ENCODE data around the gene STX16.
A peak's percentile ranks its signal among the peaks of the same experiment; 100 is the strongest.

Gene STX16

DNA sequence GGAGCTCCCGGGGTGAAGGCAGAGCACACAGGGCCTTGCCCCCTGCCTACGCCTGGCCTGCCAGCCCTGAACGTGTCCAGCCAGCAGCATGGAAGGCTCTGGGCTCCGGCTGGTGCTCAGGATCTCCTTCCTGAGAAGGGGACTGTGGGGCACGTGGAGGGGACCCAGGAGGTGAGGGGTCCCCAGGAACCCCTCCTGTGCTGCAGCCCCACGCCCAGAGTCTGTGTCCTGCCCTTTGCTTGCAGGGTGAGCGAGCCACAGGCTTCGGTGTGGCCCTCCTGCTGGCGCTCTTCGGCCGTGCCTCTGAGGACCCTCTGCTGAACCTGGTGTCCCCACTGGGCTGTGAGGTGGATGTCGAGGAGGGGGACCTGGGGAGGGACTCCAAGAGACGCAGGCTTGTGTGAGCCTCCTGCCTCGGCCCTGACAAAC lies 63.9 kb downstream of the STX16 start:
- no peak for DNase-seq
- no peak overlapping the region for H3K4me3 Mint-ChIP-seq
- H3K27me3 Mint-ChIP-seq: no peaks in the 10 kb centered on the region
- H3K9me3 Mint-ChIP-seq: no peaks in the 10 kb centered on the region
- H3K27ac Mint-ChIP-seq: no peak overlapping the region
- no peaks in the 10 kb centered on the region for H3K4me1 Mint-ChIP-seq (ENCODE audit: low read depth)
- H3K36me3 Mint-ChIP-seq (ENCODE audit: low read depth): peaks cover 7% of the 10 kb centered on the region

GRCh38 chr20:58715391-58715800 lies 64.3 kb downstream of the STX16 start:
- no peak overlapping the region for H3K4me3 Mint-ChIP-seq
- peak; percentile 24 for DNase-seq
- H3K4me1 Mint-ChIP-seq (ENCODE audit: low read depth): no peaks in the 10 kb centered on the region
- H3K27ac Mint-ChIP-seq: no peak overlapping the region
- H3K27me3 Mint-ChIP-seq: peaks cover under 1% of the 10 kb centered on the region
- H3K9me3 Mint-ChIP-seq: no peaks in the 10 kb centered on the region
- peaks cover 7% of the 10 kb centered on the region for H3K36me3 Mint-ChIP-seq (ENCODE audit: low read depth)

- Mint-ChIP-seq H3K27me3 (peaks cover 6% of the 10 kb centered on the region), H3K36me3 (ENCODE audit: low read depth) (peaks cover 7% of the 10 kb centered on the region), H3K9me3 (no peaks in the 10 kb centered on the region), H3K27ac (no peak overlapping the region), H3K4me1 (ENCODE audit: low read depth) (no peaks in the 10 kb centered on the region), H3K4me3 (no peak overlapping the region)
- peak; percentile 21 for DNase-seq
Measured at GRCh38 chr20:58715801-58716475, 64.9 kb downstream of the STX16 start.

DNA sequence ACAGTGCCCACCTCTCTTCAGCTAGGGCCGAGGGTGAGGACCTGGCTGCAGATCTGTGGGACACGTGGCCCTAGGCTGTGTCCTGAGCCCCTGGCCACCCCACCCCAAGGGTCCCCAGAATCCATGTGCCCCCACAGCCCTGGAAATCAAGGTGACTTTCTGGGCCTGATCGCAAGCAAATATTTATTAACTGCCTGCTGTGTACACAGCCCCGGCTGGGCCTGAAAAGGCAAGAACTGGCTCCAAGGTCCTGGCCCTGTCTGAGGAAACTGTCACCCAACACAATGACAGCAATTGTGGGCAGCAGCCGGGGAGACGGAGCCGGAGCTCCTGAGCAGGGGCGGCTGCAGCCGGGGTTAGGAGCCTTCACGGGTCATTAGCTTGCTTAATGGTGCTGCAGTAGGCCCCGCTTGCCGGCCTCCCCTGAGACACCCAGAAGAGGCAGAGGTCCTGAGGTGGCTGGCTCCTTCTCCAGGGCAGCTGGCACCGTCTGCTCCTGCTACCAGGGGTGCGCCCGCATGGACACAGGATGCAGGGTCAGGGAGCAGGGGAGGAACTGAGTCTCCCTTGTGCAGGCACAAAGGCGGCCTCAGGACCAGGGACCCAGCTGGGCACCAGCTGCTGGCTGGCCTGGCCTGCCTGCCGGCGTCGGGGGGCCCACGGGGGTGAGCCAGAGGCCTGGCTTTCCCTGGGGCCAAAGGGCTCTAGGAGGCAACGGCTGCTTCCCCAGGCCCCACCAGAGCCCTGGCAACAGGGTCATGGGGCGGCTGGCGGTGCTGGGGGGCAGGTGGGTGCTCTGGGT lies 65.6 kb downstream of the STX16 start:
- no peak overlapping the region for H3K4me3 Mint-ChIP-seq
- no peaks in the 10 kb centered on the region for H3K9me3 Mint-ChIP-seq
- peaks cover 7% of the 10 kb centered on the region for H3K36me3 Mint-ChIP-seq (ENCODE audit: low read depth)
- H3K4me1 Mint-ChIP-seq (ENCODE audit: low read depth): no peaks in the 10 kb centered on the region
- DNase-seq: peak; percentile 24
- H3K27me3 Mint-ChIP-seq: peaks cover 12% of the 10 kb centered on the region
- H3K27ac Mint-ChIP-seq: no peak overlapping the region

- DNase-seq: peak; percentile 26
- Mint-ChIP-seq H3K9me3 (no peaks in the 10 kb centered on the region), H3K27ac (no peak overlapping the region), H3K4me1 (ENCODE audit: low read depth) (no peaks in the 10 kb centered on the region), H3K4me3 (no peak overlapping the region), H3K27me3 (peaks cover 20% of the 10 kb centered on the region), H3K36me3 (ENCODE audit: low read depth) (peaks cover 7% of the 10 kb centered on the region)
Measured at GRCh38 chr20:58717278-58718091, 66.4 kb downstream of the STX16 start.

DNA sequence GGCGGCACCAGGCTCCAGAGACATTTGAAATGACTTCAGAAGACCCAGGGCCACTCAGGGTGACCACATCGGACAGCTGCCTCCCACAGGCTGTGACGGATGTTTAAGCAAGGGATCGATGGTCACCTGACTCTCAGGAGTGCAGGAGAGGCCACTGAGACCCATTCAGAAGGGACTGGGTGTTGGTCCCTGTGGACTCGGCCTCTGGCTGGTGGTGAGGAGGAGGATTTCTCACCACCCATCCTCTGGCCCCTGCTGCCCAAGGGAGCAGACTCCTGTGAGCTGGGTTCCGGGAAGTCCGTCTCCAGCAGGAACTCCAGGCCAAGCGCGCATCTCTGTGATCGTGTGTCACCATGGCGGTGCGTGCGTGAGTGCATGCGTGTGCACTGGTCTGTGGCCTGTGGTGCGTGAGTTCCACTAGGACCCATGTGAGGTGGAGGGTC lies 67.1 kb downstream of the STX16 start:
- Mint-ChIP-seq H3K27ac (no peak overlapping the region), H3K9me3 (no peaks in the 10 kb centered on the region), H3K27me3 (peaks cover 26% of the 10 kb centered on the region), H3K36me3 (ENCODE audit: low read depth) (peaks cover 7% of the 10 kb centered on the region), H3K4me1 (ENCODE audit: low read depth) (no peaks in the 10 kb centered on the region), H3K4me3 (no peak overlapping the region)
- DNase-seq: no peak

DNA sequence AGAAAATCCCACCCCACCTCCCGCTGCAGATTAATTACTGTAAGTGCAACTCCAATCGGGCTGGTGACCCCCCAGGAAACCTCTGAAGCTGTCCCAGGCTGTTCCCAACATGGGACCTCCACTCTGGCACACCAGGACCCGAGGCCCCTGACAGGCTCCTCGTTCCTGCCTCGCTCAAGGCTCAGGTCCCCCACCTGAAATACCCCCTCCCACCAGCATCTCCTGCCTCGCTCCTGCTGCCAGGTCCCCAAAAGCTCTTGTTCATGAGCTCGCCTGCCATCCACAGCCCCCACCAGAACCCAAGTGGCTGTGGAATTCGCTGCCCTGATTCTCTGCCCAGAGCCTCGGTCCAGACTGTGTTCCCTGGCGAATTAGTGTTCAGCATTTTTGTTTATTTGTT lies 67.6 kb downstream of the STX16 start:
- DNase-seq: peak; percentile 14
- H3K27ac Mint-ChIP-seq: no peak overlapping the region
- no peak overlapping the region for H3K4me3 Mint-ChIP-seq
- peaks cover 7% of the 10 kb centered on the region for H3K36me3 Mint-ChIP-seq (ENCODE audit: low read depth)
- H3K4me1 Mint-ChIP-seq (ENCODE audit: low read depth): no peaks in the 10 kb centered on the region
- H3K27me3 Mint-ChIP-seq: peaks cover 32% of the 10 kb centered on the region
- H3K9me3 Mint-ChIP-seq: no peaks in the 10 kb centered on the region

DNA sequence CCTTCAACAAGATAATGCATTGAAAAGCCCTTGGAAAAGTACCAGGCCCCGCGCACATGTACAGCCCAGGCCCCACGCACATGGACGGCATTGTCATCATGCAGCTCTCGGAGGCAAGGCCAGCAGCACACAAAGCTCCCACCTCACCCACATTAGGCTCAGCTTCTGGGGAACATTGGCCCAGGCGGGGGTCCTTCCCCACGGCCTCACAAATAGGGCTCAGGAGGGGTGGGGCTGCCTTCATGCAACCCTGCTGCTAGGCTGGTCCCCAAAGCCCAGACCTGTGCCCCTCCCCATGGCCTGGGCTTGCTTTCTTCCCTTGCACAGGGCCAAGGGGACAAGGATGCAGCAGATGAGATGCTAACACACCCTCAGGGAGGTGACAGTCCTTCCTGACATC lies 68.2 kb downstream of the STX16 start:
- Mint-ChIP-seq H3K36me3 (ENCODE audit: low read depth) (peaks cover 7% of the 10 kb centered on the region), H3K27me3 (peaks cover 37% of the 10 kb centered on the region), H3K27ac (no peak overlapping the region), H3K4me1 (ENCODE audit: low read depth) (no peaks in the 10 kb centered on the region), H3K4me3 (no peak overlapping the region), H3K9me3 (no peaks in the 10 kb centered on the region)
- peak; percentile 22 for DNase-seq

DNA sequence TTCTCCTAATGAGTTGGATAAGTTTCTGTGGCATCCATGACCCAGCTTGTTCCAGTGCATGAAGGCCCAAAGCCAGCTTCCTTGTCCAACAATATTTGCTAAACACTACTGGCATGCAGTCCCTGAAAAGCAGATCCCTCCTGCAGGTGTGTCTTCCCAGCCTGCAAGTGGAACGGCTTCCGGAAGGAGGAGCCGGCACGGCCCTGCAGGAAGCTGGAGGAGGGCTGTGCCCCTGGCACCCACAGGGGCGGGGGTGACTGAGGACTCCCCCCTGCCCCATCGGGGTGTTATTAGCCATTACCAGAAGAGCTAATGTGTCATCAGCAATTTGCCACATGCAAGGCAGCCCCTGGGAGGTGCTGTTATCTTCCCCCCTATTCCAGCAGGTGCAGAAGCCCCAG lies 68.9 kb downstream of the STX16 start:
- H3K4me1 Mint-ChIP-seq (ENCODE audit: low read depth): no peaks in the 10 kb centered on the region
- peaks cover 44% of the 10 kb centered on the region for H3K27me3 Mint-ChIP-seq
- no peak overlapping the region for H3K27ac Mint-ChIP-seq
- H3K4me3 Mint-ChIP-seq: no peak overlapping the region
- peaks cover 5% of the 10 kb centered on the region for H3K36me3 Mint-ChIP-seq (ENCODE audit: low read depth)
- H3K9me3 Mint-ChIP-seq: no peaks in the 10 kb centered on the region
- no peak for DNase-seq

GRCh38 chr20:58720890-58721289 lies 69.8 kb downstream of the STX16 start:
- Mint-ChIP-seq H3K27ac (no peak overlapping the region), H3K9me3 (no peaks in the 10 kb centered on the region), H3K4me3 (no peak overlapping the region), H3K4me1 (ENCODE audit: low read depth) (no peaks in the 10 kb centered on the region), H3K27me3 (peaks cover 45% of the 10 kb centered on the region), H3K36me3 (ENCODE audit: low read depth) (peaks cover 1% of the 10 kb centered on the region)
- DNase-seq: no peak

DNA sequence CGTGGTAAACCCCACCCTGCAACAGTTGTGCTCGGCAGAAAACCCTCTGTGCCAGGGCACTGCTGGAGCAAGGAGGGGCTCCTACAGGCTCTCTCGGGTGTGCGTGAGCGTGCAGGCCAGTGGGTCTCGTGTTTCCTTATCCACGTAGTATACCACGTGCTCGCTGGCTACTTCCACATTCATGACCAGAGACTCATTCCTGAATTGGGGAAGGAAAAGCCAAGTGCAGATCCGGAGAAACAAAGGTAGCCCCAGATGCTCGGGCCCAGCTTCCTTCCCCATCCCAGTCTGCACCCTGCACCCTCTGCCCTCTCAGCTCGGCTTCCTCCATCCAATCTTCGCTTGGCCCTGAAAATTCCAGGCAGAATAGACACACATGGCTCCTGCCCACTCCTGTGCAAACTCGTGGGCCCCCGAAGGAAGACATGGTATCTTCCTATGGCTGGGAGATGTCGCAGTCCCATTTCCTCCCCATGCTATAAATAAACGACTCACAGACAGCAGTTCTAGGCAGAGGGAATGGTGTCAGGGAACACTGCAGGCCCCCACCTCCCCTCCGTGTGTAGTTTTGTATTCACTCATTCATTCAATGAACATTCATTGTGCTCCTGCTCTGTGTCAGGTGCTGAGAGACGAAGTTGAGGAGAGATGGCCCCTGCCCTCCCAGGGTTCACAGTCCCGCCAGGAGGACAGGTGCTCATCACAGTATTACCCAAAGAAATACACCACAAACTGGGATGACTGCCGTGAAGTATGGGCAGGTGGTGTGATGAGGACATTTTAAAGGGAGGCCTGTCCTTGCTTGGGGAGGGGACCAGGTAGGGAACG lies 71.1 kb downstream of the STX16 start:
- Mint-ChIP-seq H3K4me3 (no peak overlapping the region), H3K9me3 (peaks cover 2% of the 10 kb centered on the region), H3K27ac (no peak overlapping the region), H3K36me3 (ENCODE audit: low read depth) (no peaks in the 10 kb centered on the region), H3K4me1 (ENCODE audit: low read depth) (no peaks in the 10 kb centered on the region), H3K27me3 (peaks cover 55% of the 10 kb centered on the region)
- no peak for DNase-seq

GRCh38 chr20:58722877-58723627 lies 72.0 kb downstream of the STX16 start:
- H3K4me3 Mint-ChIP-seq: no peak overlapping the region
- H3K4me1 Mint-ChIP-seq (ENCODE audit: low read depth): no peaks in the 10 kb centered on the region
- DNase-seq: no peak
- H3K27ac Mint-ChIP-seq: no peak overlapping the region
- H3K27me3 Mint-ChIP-seq: peaks cover 55% of the 10 kb centered on the region
- peaks cover 2% of the 10 kb centered on the region for H3K9me3 Mint-ChIP-seq
- no peaks in the 10 kb centered on the region for H3K36me3 Mint-ChIP-seq (ENCODE audit: low read depth)

GRCh38 chr20:58723628-58723984 lies 72.5 kb downstream of the STX16 start:
- H3K27me3 Mint-ChIP-seq: peaks cover 55% of the 10 kb centered on the region
- H3K9me3 Mint-ChIP-seq: peaks cover 2% of the 10 kb centered on the region
- no peaks in the 10 kb centered on the region for H3K4me1 Mint-ChIP-seq (ENCODE audit: low read depth)

More at GRCh38 chr20:58723628-58723984, 72.5 kb downstream of the STX16 start:
- DNase-seq: no peak
- H3K27ac Mint-ChIP-seq: no peak overlapping the region
- no peaks in the 10 kb centered on the region for H3K36me3 Mint-ChIP-seq (ENCODE audit: low read depth)
- H3K4me3 Mint-ChIP-seq: no peak overlapping the region
